Stimulated activated CD8-positive, alpha-beta memory T cell treated with anti-CD3 and anti-CD28 coated beads, Interleukin-7, amount 100 ng/mL, for 1 hour (primary cell): ENCODE results near the gene LZTS2.

Experiments used
- DNase-seq, 2 donors: peaks; one replicate each; pipeline ENCODE4 v3.0.0-alpha.2; 2020; ENCODE audit warnings: low read depth in 2 of 2

Gene LZTS2

DNA sequence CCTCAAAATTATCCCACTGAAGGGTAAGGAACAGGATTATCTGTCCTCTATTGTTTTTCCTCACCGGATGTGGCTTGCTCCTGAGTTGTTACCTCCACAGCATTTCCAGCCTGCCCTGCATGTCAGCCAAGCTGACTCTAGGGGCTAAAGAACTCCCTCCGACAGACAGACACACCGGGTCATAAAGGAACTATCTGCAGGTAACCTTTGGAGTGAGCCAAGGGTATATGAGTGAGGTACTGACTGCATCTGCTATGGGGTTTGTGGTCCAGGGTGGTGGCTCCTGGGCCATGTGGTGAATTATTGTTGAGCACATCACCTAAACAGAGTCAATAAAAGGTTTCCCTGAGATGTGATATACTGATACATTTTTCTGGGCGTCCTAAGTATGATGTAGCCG, 55.3 kb downstream of the LZTS2 start:
- no peak for DNase-seq

DNA sequence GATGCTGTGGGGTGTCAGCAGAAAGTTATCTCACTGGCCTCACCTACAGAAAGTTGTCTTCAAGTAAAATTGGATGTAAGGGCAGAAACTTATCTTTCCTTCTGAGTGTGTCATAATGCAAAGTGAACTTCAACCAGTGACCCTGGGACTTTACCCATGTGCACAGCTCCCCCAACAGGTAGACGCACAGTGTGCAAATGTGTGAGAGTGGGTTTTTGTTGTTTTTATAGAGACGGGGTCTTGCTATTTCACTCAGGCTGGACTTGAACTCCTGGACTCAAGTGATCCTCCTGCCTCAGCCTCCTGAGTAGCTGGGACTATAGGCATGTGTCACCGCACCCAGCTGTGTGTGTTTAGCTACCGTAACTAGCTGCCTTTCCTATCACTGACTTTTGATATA, 55.8 kb downstream of the LZTS2 start:
- DNase-seq = no peak

DNA sequence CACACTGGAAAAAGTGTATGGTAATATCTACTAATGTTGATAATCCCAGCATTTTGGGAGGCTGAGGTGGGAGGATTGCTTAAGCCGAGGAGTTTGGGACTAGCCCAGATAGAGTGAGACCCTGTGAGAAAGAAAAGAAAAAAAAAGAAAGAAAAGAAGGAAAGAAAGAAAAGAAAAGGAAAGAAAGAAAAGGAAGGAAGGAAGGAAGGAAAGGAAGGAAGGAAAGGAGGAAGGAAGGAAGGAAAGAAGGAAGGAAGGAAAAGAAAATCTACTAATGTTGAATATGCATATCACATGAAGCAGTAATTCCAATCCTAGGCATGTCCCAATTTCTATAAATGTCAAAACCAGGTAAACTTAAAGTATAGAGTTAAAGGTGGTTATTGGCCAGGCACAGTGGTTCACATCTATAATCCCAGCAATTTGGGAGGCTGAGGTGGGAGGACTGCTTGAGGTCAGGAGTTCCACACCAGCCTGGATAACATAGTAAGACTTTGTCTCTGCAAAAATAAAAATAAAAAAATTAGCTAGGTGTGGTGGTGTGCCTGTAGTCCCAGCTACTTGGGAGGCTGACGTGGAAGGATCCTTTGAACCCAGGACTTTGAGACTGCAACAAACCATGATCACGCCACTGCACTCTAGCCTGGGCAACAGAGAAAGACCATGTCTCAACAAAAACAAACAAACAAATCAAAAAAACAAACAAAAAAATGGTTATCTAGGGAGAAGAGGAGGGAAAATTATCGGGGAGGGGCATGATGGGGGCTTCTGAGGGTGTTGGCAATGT, 57.0 kb downstream of the LZTS2 start:
- no peak for DNase-seq
